Inflammatory macrophage (primary cell): ENCODE results near the gene CRIM1.

Experiments used
- DNase-seq, 2 donors: peaks; one replicate each; pipeline ENCODE4 v3.0.0-alpha.2; 2020 to 2022

CRIM1 gene

DNA sequence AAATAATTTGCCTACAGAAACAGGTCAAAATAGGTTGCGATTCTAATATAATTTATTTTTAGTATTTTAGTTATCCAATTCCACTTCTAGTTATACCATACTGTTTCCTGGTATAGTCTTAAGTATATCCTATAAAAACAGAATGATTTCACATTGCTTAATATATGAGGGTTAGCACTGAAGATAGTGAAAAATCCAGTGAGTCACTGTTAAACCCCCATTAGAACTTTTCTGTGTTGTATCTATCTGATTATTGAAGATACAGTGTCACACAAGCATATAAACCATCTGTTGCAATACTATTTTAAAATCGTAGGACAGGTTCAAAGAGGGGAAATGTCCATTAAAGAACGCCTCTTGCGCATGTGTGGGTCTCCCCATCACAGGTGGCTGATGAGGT is 132.4 kb downstream of the CRIM1 start:
- no peak for DNase-seq

DNA sequence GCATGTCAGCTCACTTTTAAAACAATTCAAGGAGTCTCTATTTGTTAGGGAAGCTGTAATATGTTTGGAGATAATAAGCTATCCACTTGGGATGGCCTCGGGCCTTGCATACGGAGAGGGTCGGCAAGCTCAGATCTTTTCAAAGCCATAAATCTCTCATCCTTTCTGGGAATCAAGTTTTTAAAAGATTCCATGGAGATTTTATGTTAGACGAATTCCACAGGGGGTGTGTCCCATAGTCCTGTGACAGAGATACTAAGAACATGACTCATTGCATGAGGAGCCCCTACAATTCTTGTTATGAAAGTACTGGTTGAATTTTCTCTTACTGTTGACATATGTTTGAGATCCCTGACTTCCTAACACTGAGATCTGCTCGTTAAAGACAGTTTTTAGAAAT is 133.7 kb downstream of the CRIM1 start:
- DNase-seq, result no peak

DNA sequence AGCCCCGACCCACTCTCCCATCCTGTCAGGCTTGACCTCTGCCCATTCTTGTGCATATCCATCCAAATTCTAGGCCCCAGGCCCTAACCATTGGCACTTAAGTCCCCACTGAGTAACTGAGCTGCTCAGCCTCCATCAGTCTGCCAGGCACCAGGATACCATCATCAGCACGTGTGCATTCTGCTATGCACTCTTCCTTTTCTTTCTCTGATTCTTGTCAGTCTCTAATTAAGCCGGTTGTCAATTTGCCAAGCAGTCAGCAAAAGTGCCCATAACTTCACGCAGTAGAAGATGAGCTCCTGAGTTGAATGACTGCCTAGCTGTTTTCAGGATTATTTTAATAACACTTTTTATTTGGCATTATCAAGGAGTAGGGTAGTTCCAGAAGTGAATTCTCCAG is 135.2 kb downstream of the CRIM1 start:
- DNase-seq, result no peak

DNA sequence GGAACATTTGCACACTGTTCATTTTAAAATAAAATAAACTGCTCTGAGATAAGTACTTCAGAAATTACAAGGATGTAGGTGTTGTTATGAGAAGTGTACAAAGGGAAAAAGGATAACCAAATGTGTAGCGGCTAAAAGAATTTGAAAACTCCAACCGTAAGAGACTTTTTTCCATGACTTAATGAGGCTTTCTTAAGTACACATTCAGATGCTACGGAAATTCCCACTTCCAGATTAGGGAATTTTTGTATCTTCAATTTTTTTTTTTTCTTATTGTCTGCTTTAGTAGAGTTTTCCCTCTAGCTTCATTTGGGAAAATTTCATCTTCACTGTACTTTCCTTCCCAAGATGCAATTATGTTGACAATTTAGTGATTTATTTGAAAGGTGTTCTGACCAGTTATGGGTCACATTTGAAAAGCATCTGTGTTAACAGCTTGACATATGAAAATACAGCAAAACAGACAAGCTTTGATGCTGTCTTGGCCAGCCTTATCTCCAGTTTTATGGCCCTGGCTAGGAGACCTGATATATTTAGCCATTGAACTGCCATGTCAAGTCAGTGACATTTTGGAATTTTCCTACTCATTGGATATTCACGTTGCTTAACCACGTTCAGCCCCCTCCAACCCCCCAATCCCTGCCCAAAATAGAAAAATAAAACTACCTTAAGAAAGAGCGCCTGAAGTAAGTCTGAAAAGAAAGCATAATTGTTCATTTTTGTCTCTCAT is 136.8 kb downstream of the CRIM1 start:
- no peak for DNase-seq

DNA sequence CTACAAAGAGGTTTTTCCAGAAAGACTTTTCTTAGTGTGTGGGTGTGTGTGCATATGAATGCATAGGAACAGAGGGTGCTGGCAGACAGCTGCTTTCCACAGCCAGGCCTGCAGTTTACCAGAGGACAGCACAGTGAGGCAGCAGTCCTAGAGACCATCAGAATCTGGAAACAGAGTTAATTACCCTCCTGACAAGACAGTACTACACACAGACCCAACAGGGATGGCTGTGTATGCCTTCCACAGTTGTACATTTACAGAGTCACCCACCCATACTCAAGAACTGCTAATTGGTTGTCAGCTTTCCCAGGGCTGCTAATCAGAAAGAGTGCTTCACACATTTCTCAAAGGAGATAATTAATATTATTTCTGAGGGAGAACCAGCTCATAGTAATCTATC is 137.7 kb downstream of the CRIM1 start:
- peak in 1 of 2 donors; percentile 23 for DNase-seq

DNA sequence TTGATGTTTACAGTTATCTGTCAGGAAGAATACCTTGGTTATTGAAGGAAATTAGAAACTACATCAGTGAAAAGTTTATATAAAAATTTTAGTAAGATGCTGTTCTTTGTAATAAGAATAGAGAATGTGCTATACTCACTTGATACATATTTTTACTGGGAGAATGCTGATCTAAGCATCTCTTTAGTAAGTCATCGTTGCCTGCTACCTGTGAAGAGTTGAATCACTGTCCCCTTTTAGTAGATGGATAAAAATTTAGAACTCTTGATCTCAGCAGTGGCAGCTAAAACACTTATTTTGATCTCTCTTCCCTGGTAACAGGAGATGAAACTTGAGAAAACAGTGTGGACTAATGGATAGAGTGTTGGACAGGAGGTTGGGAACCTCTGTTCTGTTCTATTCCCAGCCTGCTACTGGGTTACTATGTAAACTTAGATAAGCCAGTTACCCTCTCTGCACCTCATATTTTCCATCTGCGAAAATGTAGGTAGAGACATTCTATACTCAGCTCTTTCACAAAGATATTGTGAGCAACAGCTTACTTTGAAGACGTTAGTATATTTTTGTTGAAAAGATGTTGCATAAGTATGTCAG is 142.1 kb downstream of the CRIM1 start:
- no peak for DNase-seq

DNA sequence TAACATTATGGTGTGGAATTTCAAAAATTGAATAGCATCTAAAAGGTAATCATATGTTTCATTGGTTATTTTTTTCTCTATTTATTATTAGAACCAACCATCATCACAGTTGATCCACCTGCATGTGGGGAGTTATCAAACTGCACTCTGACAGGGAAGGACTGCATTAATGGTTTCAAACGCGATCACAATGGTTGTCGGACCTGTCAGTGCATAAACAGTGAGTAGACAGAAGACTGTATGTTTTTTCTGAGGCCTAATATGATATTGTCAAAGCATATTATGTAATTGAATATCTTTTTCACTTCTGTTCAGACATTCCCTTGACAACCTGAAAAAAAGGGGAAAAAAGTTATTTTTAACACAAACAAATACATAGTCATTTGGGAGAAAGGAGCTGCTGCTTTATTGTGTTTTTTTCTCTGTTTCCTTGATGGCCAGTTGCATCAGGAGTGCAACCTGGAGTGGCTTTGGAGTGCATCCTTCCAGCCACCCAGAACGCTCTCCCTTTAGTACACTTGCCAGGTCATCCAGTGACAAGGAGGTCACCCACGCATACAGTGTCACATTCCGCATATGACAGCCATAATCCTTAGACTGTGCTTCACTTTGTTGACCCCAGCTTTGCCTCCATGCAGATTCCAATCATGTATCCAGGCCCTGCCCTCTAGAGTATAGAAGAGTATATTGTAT is 143.7 kb downstream of the CRIM1 start:
- DNase-seq, result no peak

DNA sequence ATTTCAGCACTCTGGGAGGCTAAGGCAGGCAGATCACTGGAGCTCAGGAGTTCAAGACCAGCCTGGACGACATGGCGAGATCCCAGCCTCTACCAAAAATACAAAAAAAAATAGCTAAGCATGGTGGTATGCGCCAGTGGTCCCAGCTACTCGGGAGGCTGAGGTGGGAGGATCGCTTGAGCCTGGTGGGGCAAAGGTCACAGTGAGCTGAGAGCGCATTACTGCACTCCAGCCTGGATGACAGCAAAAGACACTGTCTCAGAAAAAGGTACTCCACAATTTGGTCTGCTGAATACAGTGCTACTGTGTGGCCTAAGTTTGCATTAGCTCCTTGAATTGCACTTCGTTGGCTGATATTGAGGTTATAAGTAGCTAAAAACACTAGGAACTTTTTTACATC is 144.5 kb downstream of the CRIM1 start:
- no peak for DNase-seq

DNA sequence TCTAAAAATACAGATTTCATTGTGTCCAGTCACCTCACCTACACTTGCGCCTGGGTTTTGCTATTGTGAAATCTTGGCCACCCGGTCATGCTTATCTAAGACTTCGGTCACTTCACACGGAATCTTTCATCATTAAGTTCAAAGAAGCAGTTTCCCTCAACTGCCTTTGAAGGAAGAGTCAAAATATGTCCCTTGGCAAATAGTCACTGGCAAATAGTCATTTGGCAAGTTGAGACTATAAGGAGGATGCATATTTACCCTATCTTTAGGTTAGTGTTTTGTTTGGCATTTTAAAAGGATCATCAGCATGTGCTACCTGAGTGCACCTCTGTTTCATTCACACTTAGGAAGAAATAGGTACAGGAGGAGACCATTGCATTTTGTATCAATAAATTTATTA is 146.5 kb downstream of the CRIM1 start:
- DNase-seq, result peak in 1 of 2 donors; percentile 20

DNA sequence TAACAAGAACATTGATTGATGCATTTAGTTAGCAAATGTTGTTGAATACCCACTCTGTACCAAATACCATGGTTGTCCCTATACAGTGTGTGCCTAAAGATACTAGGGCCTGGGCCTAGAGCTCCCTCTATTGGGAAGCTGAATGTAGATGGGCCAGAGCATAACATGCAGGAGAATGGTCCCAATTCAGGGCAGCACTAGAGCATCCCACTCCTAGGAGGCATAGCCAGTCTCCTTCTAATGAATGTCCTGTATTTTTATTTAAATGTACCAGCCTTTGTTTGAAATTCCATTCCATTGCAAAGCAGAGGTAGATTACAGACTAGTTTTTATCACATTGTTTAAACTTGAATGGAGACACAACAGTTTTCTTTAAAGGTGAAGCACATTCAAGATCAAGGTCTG is 151.8 kb downstream of the CRIM1 start:
- peak; percentile 59 to 68 for DNase-seq

DNA sequence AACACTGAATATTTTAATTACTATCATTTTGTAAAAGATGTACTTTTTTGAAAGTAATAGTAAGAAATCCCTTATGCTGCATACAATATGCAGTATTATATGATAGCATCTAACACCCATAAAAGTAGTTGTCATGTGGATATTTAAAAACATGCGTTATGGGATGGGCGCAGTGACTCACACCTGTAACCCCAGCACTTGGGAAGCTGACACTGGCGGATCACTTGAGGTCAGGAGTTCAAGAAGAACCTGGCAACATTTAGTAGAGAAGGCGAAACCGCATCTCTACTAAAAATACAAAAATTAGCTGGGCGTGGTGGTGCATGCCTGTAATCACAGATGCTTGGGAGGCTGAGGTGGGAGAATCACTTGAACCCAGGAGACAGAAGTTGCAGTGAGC is 153.5 kb downstream of the CRIM1 start:
- DNase-seq, result no peak

DNA sequence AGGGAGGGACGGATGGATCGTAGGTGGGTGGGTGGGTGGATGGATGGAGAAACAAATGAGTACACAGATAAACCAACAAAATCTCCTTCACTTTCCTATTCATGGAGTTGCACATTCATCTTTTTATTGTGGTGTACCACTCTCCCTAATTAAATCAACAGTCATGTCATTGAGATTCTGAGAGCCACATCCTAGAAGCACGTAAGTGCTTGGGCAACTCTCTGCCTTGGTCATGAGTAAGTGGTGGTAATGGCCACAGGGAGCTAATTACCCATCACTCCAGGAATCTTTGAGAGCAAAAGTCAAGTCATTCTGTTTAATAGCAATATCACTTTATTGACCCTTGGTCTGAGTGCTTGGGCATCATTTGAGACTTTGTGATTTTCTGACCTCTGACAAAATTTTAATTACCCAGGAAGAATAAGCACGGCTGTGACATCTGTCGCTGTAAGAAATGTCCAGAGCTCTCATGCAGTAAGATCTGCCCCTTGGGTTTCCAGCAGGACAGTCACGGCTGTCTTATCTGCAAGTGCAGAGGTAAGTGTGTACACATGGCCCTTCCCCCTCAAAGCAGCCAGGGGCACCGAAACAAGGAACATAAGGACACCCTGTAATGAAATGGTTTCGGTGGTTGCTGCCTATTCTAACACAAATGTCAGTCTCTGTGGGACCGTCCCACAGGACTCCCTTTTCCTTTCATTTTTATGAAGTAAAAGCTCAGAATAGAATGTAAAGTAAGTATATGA is 156.5 kb downstream of the CRIM1 start:
- no peak for DNase-seq

DNA sequence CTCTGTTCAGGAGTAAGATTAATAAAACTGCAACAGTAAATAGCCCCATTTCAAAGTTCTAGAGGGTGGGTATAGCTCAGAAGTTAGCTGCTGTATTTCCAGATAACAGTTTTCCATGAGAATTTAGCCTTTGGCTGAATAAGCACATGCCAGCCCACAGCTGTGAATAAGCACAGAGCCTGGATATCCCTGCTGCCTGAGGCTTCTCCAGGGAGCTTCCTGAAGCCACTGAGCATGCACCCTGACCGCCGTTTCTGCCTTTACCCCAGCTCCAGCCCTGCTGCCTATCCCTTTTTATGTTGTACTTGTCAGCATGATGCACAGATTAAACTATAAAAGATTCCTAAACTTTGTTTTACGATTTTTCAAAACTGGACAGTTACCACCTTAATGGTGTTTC is 157.1 kb downstream of the CRIM1 start:
- DNase-seq, result no peak

DNA sequence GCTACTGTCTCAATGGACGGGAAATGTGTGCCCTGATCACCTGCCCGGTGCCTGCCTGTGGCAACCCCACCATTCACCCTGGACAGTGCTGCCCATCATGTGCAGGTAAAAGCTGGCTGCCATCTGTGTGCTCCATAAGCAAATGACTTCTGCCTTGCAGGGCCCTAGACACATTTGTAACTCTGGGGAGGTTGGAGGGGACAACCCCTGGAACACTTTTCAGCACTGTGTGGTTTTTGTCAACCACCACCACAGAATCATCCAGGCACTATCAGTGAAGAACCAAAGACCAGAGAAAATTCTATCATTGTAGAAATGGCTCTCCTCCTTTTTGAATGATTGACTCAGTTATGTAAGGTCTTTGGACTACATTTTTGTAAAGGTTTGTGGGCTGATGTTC is 158.1 kb downstream of the CRIM1 start:
- no peak for DNase-seq

DNA sequence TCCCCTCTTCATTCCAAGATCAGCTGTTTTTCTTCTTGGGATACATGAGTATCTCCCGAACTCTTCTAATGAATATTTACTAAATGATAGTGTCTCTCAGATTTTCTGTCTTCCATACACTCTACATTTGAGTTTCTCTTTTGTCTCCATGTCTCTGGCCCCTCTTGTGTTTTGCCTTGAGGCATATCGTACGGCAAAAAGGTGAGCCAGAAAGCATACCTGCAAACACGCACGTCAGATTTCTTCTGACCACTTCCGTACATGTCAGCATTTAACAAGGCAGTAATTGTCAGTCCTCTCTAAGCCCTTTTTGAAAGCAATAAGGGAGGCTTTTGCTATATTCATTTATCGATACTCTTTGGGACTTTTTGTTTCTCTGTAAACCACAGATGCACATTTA is 160.0 kb downstream of the CRIM1 start:
- DNase-seq, result no peak

DNA sequence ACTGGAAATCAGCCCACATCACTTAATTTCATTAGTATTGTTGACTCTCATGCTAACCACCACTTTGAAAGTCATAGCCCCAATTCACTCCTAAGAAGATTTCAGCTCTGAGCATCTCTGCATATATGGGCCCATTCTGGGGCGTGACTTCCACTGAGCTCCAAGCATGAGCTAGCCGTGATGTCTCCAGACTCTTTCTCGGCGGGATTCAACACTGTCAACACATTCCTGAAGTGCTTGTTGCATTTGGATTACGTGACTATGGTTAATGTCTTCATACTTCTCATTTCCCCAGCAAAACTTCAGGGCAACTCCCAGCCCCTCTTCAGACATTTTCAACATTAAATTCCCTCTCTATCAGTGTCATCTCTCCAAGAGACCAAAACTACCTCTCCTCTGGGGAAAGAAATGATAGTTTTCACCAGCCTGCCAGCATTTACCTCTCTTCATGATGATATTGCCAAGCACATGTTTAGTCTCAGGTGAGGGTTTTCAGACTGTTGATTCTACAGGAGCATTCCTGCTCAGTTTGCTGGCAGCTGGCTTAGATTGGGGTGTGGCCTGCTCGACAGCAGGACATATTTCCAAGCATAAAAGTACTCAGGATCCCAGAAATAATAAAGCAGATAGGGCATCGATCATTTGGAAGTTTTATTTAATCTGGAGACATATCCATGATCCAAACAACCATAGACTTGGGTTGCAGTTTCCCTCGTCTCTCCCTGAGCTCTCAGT is 160.7 kb downstream of the CRIM1 start:
- no peak for DNase-seq

DNA sequence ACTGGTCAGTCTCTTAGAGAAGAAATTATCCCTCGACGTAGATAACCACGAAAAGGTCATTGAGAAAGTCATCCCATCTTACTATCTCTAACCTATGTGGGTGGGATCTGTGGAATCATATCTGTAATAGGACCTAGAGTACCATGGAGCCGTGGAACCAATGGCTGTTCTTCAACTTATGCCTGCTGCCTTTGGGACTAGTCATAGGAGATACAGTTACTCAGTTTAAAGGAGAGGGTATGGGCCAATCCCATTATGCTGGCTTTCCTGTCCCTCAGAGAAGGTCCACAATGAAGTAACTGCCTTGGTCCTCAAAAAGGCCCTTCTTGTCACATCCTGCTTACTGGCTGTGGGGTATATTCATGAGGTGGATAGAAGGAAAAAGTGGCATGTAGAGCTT is 164.9 kb downstream of the CRIM1 start:
- DNase-seq, result no peak

DNA sequence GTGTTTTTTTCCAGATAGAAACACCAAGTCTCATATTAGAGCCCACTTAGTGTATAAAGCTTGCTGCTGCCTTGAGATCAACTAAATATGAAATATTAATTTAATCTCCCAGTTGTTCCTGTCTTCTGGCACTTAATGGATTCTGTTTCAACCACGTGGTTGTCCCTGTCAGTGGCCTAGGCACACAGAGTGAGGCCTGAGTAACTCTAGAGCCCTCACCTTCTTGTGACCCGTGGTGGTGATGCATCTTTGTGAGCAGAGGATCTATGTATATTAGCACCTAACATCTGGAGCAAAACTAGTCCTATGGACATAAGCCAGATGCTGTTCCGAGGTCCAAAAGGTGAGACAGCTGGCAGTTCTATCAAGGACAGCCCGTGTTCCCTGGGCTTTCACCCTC is 167.6 kb downstream of the CRIM1 start:
- no peak for DNase-seq

DNA sequence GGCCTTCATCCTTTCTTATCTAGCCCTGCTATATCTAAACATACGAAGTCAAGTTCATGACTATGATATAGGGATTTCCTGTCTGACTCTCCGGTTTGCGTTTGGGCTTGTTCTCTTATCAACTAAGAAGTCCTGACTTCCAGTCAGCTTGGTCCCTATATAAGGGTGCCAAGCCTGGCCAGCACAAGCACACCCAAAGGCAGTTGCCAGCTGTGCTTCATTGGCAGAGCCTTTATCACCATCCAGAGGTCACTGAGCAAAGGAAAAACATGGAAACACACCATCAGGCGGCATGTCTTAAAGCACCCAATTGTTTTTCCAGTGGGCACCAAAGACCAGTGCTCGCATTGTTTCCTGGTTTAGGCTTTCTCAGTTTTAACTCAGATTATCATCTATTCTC is 169.7 kb downstream of the CRIM1 start:
- DNase-seq, result no peak

DNA sequence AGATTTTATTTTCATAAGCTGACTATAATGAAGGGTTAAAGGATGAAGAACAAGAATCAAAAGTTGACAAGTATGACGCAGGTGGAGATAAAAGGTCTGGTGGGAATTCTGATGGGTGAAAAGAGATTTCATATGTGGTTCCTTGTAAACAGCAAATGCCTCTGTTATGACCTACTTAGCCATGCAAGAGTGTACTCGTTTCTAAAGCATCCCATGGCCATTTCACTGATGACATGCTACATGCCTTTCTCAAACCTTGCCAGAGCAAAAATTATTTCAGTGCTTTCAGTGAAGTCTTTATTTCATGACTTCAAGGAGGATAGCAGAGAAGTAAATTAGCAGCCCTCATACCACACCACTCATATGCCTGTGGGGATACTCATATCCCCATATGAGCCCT is 170.6 kb downstream of the CRIM1 start:
- DNase-seq, result no peak

DNA sequence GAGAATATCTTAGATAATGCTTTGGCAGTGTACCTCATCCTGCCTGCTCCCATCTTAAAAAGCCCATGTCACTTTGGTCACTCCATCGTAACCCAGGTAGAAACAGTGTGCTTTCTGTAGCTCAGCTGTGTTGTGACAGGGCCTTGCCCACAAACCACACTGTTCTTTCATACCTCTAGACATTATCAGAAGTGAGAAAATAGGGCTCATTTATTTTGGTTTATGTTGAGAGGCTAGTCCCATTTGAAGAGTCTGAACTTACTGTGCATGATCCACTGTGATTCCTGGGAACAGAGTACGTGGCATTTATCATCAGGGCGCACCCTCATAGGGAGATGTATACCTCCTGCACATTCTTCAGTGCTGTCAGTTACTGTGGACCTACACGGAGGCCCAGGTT is 172.7 kb downstream of the CRIM1 start:
- DNase-seq, result no peak

DNA sequence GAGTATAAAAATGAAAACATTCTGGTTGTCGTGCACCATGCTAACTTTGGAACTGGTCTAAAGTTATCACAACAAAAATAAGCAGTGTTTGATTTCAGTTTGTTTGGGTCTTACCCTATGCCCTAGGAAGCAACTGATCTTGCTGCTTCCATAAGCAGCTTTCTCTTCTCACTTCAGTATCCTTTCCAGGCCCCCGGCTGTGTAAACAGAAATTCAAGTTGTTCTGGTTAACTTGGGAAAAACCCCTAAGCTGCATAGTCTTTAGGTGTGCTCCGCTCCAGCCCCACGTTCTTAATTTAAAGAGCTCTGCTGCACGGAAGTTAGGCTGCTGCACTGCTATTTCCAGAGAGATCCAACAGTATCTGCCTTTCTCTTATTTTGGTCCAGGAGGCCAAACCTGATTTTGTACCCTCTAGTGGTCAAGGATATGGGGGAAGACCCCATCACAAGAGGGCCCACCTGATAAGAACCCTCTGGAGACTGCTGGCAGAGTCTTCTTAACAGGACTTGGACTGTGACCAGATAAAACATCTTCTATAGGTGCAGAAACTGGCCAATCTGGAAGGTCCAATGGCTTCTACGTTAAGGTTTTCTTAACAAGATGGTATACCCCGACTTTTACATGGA is 173.3 kb downstream of the CRIM1 start:
- no peak for DNase-seq
